ENCODE results near the gene ABHD16A. TPM values are rescaled to one million over a fixed set of nuclear protein-coding genes. Genes with fewer than 3 reads are reported as not detected.

The ABHD16A gene
- total and polyA plus RNA-seq, 2 of the 13 experiments (the other 11 are each of a cell fraction or from before 2014, with no cell fraction given), result 43.5 to 45.4 TPM

GRCh38 chr6:31729515-31729978 is 26.4 kb upstream of the ABHD16A start (continued):
- TF ChIP-seq USF2 (IDR thresholded peaks at IDR 0.05; ENCODE audit: low read depth, low read length) (no peak), USF2 (CRISPR knock-in tag; IDR thresholded peaks at IDR 0.05; ENCODE audit: borderline replicate concordance) (no peak), HOXA7 (CRISPR knock-in tag; IDR thresholded peaks at IDR 0.05) (no peak), ZNF205 (CRISPR knock-in tag; IDR thresholded peaks at IDR 0.05) (0 out of 2 replicates have a peak, but pooled peaks have one; percentile 18), TARDBP (CRISPR knock-in tag; IDR thresholded peaks at IDR 0.05) (peak; percentile 23; the same call in 1 of the 2 replicates), FUBP1 (CRISPR knock-in tag; IDR thresholded peaks at IDR 0.05; ENCODE audit: borderline replicate concordance) (no peak), MYPOP (CRISPR knock-in tag; IDR thresholded peaks at IDR 0.05) (0 out of 2 replicates have a peak, but pooled peaks have one; percentile 63), TBX3 (IDR thresholded peaks at IDR 0.05; ENCODE audit: borderline replicate concordance) (no peak), XBP1 (CRISPR knock-in tag; IDR thresholded peaks at IDR 0.05) (no peak), AHDC1 (CRISPR knock-in tag; IDR thresholded peaks at IDR 0.05; ENCODE audit: borderline replicate concordance) (no peak), ZNF34 (CRISPR knock-in tag; IDR thresholded peaks at IDR 0.05; ENCODE audit: borderline replicate concordance) (peak; percentile 17; the same call in 1 of the 2 replicates), ZNF281 (CRISPR knock-in tag; IDR thresholded peaks at IDR 0.05; ENCODE audit: borderline replicate concordance) (peak; percentile 61; the same call in 1 of the 2 replicates), ZNF275 (CRISPR knock-in tag; IDR thresholded peaks at IDR 0.05; ENCODE audit: borderline replicate concordance) (no peak)
